Astrocyte of the cerebellum (primary cell): Measurements from ENCODE around the gene INPP5D.
"Not testable (repeated sequence)": the region's sequence is repeated elsewhere in the genome, so short reads cannot be mapped to it uniquely, and the experiment has no call there.

Experiments used
- DNase-seq: peaks from one replicate; pipeline ENCODE4 v3.0.0-alpha.2; 2011; ENCODE audit warnings: low read depth
- H3K4me3 ChIP-seq: 2 replicates; pipeline ENCODE4 v1.5.1; 2011; ENCODE audit warnings: mild to moderate bottlenecking, low read depth, low read length, moderate library complexity
- in situ Hi-C: cut with HindIII; loops from 2 replicates; pipeline ENCODE4 v1.10.0; 2017; ENCODE audit warnings: low sequenced_read_pairs
- TF ChIP-seq, protein P1 (sequence below): IDR thresholded peaks from 2 replicates; pipeline ENCODE4 v1.5.1; 2012; ENCODE audit warnings: low read length, low read depth, moderate library complexity, mild to moderate bottlenecking; ENCODE audit errors: missing control alignments

INPP5D gene

DNA sequence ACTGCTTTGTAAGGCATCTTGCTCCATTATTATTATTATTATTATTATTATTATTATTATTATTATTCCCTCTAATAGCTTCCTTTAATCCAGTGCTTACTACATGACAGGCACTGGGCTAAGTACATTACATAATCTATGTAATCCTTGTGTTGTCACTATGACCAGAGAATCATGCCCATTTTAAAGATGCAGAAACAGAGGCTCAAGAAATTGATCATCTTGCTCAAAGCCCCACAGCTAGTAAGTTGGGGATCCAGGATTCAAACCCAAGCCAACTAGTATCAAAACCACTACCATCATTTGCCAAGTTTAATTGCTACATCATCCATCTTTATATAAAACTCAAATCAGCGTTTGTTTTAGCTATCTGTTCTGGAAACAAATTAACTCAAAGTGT is 46.5 kb upstream of the INPP5D start:
- TF ChIP-seq, protein P1, sequence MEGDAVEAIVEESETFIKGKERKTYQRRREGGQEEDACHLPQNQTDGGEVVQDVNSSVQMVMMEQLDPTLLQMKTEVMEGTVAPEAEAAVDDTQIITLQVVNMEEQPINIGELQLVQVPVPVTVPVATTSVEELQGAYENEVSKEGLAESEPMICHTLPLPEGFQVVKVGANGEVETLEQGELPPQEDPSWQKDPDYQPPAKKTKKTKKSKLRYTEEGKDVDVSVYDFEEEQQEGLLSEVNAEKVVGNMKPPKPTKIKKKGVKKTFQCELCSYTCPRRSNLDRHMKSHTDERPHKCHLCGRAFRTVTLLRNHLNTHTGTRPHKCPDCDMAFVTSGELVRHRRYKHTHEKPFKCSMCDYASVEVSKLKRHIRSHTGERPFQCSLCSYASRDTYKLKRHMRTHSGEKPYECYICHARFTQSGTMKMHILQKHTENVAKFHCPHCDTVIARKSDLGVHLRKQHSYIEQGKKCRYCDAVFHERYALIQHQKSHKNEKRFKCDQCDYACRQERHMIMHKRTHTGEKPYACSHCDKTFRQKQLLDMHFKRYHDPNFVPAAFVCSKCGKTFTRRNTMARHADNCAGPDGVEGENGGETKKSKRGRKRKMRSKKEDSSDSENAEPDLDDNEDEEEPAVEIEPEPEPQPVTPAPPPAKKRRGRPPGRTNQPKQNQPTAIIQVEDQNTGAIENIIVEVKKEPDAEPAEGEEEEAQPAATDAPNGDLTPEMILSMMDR: no peak

DNA sequence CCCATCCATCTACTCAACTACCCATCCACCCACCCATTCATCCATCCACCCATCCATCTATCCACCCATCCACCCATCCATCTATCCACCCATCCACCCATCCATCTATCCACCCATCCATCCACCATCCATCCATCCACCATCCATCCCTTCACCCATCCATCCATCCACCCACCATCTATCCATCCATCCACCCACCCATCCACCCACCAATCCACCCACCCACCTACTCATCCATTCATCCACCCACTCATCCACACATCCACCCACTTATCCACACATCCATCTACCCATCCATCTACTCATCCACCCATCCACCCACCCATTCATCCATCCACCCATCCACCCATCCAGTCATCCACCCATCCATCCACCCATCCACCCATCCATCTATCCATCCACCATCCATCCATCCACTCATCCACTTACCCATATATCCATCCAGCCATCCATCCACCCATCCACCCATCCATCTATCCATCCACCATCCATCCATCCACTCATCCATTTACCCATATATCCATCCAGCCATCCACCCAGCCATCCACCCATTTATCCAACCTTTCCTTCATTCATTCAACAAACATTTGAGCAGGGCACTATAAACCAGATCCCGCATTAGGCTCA is 45.0 kb upstream of the INPP5D start:
- H3K4me3 ChIP-seq: no peak overlapping the region
- no peak for DNase-seq
- TF ChIP-seq, protein P1: no peak
- in situ Hi-C loops: no loop called here

More for the DNA sequence above, 46.5 kb upstream of the INPP5D start:
- no peak for DNase-seq
- in situ Hi-C loops: no loop called here
- H3K4me3 ChIP-seq: no peak overlapping the region

GRCh38 chr2:233017947-233018346 is 42.2 kb upstream of the INPP5D start:
- in situ Hi-C loops: no loop called here
- no peak for DNase-seq
- no peak overlapping the region for H3K4me3 ChIP-seq
- TF ChIP-seq, protein P1: no peak

GRCh38 chr2:233019610-233020009 is 40.5 kb upstream of the INPP5D start:
- H3K4me3 ChIP-seq, DNase-seq, in situ Hi-C loops: not testable (repeated sequence)

DNA sequence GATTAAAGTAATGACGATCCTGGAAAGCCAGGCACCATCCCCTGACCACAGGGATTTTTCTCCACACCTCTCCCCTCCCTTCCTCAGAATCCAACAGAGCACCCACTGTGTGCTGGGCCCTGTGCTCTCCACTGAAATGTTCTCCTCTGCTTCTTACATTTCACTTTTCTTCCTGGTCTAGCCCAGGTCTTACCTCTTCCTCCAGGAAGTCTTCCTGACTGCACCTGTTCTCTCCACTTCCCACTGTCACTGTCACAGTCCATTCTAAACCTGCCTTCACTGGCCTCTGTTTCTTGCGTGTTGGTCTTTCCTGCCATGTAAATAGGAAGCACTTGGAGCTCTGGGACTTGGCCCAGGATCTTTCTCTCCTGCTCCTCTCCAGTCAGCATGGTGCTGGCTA is 39.7 kb upstream of the INPP5D start:
- no peak overlapping the region for H3K4me3 ChIP-seq
- TF ChIP-seq, protein P1: no peak
- in situ Hi-C loops: no loop called here
- no peak for DNase-seq

- in situ Hi-C loops: no loop called here
- DNase-seq: no peak
- H3K4me3 ChIP-seq: no peak overlapping the region
- TF ChIP-seq, protein P1: no peak
Observed at GRCh38 chr2:233021771-233022170, 38.4 kb upstream of the INPP5D start.

- no peak for DNase-seq
- in situ Hi-C loops: no loop called here
- no peak overlapping the region for H3K4me3 ChIP-seq
- TF ChIP-seq, protein P1: no peak
Observed at GRCh38 chr2:233022561-233022960, 37.6 kb upstream of the INPP5D start.
